GM12878 (cell line): Measurements from ENCODE around the gene PABPN1. TPM values are rescaled to one million over a fixed set of nuclear protein-coding genes. Genes with fewer than 3 reads are reported as not detected.

ENCODE experiments used
- CHD1 ChIP-seq: IDR thresholded peaks from 2 replicates; pipeline ENCODE4 v1.6.1; 2012; ENCODE audit warnings: low read depth, low read length, improper control_type of control experiment
- CHD2 ChIP-seq: IDR thresholded peaks from 2 replicates; pipeline ENCODE4 v1.6.1; 2011; ENCODE audit warnings: low read depth, low read length, improper control_type of control experiment, borderline replicate concordance
- CHD4 ChIP-seq: fragments of 200-600 bp; sonication (generic); IDR thresholded peaks from 2 replicates; pipeline ENCODE4 v1.6.1; 2016; ENCODE audit warnings: mild to moderate bottlenecking
- CTCF ChIP-seq, 3 experiments: IDR thresholded peaks in 2 of 3; conservative IDR thresholded peaks in 1 of 3; 2 replicates each; pipeline ENCODE4 v1.5.1; 2011; ENCODE audit warnings: low read depth in 3 of 3, low read length in 3 of 3, mild to moderate bottlenecking in 3 of 3, control low read depth in 2 of 3, moderate library complexity in 2 of 3, inconsistent platforms in 1 of 3, mixed read lengths in 1 of 3; ENCODE audit not compliant: control insufficient read depth in 2 of 3, insufficient read depth in 1 of 3; ENCODE audit errors: extremely low read depth in 1 of 3
- ESRRA ChIP-seq: IDR thresholded peaks from 2 replicates; pipeline ENCODE4 v1.6.1; 2012; ENCODE audit warnings: mild to moderate bottlenecking, low read length, improper control_type of control experiment
- IKZF2 ChIP-seq, 2 experiments: fragments of 450-650 bp; IDR thresholded peaks; 2 replicates each; pipeline ENCODE4 v1.6.1; 2017; ENCODE audit warnings: mild to moderate bottlenecking in 2 of 2, moderate library complexity in 2 of 2
- NBN ChIP-seq: fragments of 450-650 bp; IDR thresholded peaks from 2 replicates; pipeline ENCODE4 v1.6.1; 2016
- TARDBP ChIP-seq: IDR thresholded peaks from 2 replicates; pipeline ENCODE4 v1.6.1; 2016; ENCODE audit warnings: borderline replicate concordance
- TCF3 ChIP-seq: IDR thresholded peaks from 2 replicates; pipeline ENCODE4 v1.6.1; 2012; ENCODE audit warnings: low read depth, mild to moderate bottlenecking, low read length, borderline replicate concordance; ENCODE audit not compliant: insufficient read depth
- TCF7 ChIP-seq: IDR thresholded peaks from 2 replicates; pipeline ENCODE4 v1.6.1; 2014; ENCODE audit warnings: antibody characterized with exemption, borderline replicate concordance
- USF2 ChIP-seq: IDR thresholded peaks from 2 replicates; pipeline ENCODE4 v1.6.1; 2011; ENCODE audit warnings: low read depth, low read length, improper control_type of control experiment, borderline replicate concordance
- WRNIP1 ChIP-seq: IDR thresholded peaks from 2 replicates; pipeline ENCODE4 v1.6.1; 2011; ENCODE audit warnings: low read depth, low read length, improper control_type of control experiment, borderline replicate concordance
- ZNF384 ChIP-seq: IDR thresholded peaks from 2 replicates; pipeline ENCODE4 v1.6.1; 2012; ENCODE audit warnings: low read depth, mild to moderate bottlenecking, low read length, improper control_type of control experiment, borderline replicate concordance
- ZZZ3 ChIP-seq: IDR thresholded peaks from 2 replicates; pipeline ENCODE4 v1.6.1; 2011; ENCODE audit warnings: low read depth; ENCODE audit not compliant: control insufficient read depth, insufficient read length
- polyA plus RNA-seq, 11 experiments: library from polyadenylated mRNA; depleted of rRNA in 4 of 11; unstranded in 6 of 11; stranded (reverse) in 5 of 11; fragments of >200 nt; fragmentation: Nextera tagmentation in 4 of 11; fragmentation: Illumina TruSeq in 1 of 11; extraction: Ambion mirVana in 4 of 11; extraction: Trizol in 1 of 11; gene quantifications; 1 replicate in 1 of 11; 2 replicates in 10 of 11; pipeline versions ENCODE4 v1.2.1 to v1.2.3, GENCODE V29; 2011 to 2016; ENCODE audit warnings: inconsistent platforms in 2 of 11, missing spikeins in 2 of 11, low read depth in 1 of 11
- total RNA-seq, 4 experiments: library from RNA; depleted of rRNA in 3 of 4; stranded (reverse); fragments of >200 nt in 3 of 4; fragmentation: Illumina TruSeq in 1 of 4; extraction: Trizol in 1 of 4; gene quantifications; 2 replicates each; pipeline versions ENCODE4 v1.2.1 to v1.2.3, GENCODE V29; 2013 to 2021
- TF ChIP-seq, protein P1 (sequence below): fragments of 450-650 bp; formaldehyde crosslinking; IDR thresholded peaks from 2 replicates; pipeline ENCODE4 v1.4.0; 2022; ENCODE audit warnings: mild to moderate bottlenecking, moderate library complexity
- TF ChIP-seq, protein P2 (sequence below): IDR thresholded peaks from 2 replicates; pipeline ENCODE4 v1.6.1; 2011; ENCODE audit warnings: low read depth, mild to moderate bottlenecking, low read length, moderate library complexity, borderline replicate concordance; ENCODE audit errors: extremely low read depth

PABPN1 gene
- total and polyA plus RNA-seq, 10 of the 15 experiments (the other 5 are each of a cell fraction or from before 2014, with no cell fraction given): 31.3 to 248 (median 103) TPM

DNA sequence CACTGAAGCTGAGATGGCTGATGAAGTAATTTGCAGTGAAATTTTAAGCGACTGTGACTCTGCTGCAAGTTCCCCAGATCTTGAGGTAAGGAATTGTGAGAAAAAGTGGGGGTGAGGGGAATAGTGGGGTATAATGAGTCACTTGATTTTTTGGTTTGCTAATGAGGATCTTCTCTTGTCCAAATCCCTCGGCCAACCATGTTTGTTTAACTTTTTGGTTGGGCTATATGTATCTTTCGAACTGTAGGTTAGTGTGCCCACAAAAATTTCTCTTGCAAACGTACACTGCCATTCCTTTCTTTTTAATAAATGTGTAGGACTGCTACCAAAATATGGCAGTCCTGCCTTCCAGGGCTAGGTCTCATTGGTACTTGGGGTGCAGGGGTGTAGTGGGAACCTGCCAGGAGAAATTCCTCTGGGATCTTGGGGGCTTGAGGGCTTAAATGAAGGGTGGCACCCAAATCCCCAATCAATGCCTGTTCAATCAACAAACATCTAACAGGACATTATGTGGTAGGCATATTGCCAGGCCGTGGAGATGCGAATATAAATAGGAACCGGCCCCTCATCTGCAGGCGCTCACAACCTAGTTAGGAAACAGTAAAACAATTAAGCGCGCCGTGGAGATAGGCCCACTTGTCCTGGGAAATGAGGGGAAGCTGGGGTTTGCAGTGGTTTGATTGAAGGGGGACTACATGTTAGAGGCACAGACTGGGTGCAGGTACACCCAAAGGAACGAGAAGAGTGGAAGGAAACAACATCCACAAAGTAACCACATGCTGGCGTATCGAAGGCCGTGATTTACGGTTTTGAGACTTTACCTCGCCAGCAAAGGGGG is 1.3 kb upstream of the PABPN1 start (continued):
- TF ChIP-seq CHD4: no peak
- TF ChIP-seq ZZZ3: no peak
- TF ChIP-seq, protein P1, sequence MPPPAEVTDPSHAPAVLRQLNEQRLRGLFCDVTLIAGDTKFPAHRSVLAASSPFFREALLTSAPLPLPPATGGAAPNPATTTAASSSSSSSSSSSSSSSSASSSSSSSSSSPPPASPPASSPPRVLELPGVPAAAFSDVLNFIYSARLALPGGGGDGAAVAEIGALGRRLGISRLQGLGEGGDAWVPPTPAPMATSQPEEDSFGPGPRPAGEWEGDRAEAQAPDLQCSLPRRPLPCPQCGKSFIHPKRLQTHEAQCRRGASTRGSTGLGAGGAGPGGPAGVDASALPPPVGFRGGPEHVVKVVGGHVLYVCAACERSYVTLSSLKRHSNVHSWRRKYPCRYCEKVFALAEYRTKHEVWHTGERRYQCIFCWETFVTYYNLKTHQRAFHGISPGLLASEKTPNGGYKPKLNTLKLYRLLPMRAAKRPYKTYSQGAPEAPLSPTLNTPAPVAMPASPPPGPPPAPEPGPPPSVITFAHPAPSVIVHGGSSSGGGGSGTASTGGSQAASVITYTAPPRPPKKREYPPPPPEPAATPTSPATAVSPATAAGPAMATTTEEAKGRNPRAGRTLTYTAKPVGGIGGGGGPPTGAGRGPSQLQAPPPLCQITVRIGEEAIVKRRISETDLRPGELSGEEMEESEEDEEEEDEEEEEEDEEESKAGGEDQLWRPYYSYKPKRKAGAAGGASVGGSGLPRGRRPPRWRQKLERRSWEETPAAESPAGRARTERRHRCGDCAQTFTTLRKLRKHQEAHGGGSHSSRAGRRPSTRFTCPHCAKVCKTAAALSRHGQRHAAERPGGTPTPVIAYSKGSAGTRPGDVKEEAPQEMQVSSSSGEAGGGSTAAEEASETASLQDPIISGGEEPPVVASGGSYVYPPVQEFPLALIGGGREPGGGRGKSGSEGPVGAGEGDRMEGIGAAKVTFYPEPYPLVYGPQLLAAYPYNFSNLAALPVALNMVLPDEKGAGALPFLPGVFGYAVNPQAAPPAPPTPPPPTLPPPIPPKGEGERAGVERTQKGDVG: no peak
- TF ChIP-seq ZNF384: no peak
- TF ChIP-seq CHD2: no peak
- TF ChIP-seq, protein P2, sequence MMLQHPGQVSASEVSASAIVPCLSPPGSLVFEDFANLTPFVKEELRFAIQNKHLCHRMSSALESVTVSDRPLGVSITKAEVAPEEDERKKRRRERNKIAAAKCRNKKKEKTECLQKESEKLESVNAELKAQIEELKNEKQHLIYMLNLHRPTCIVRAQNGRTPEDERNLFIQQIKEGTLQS: no peak
- no peak for TF ChIP-seq TCF7
- no peak for TF ChIP-seq CTCF (IDR thresholded peaks at IDR 0.05 in 2 of 3, conservative IDR thresholded peaks at IDR 0.05 in 1 of 3; ENCODE audit: control insufficient read depth in 2 of 3, extremely low read depth in 1 of 3, insufficient read depth in 1 of 3, low read depth in 3 of 3, low read length in 3 of 3)
- no peak for TF ChIP-seq USF2
- no peak for TF ChIP-seq NBN
- TF ChIP-seq IKZF2 (IDR thresholded peaks at IDR 0.05): no peak
- TF ChIP-seq ESRRA: no peak
- TF ChIP-seq WRNIP1: no peak
- TF ChIP-seq TCF3: no peak
- no peak for TF ChIP-seq CHD1
- no peak for TF ChIP-seq TARDBP
